ENCODE data around the gene NAP1L4.

Gene NAP1L4

DNA sequence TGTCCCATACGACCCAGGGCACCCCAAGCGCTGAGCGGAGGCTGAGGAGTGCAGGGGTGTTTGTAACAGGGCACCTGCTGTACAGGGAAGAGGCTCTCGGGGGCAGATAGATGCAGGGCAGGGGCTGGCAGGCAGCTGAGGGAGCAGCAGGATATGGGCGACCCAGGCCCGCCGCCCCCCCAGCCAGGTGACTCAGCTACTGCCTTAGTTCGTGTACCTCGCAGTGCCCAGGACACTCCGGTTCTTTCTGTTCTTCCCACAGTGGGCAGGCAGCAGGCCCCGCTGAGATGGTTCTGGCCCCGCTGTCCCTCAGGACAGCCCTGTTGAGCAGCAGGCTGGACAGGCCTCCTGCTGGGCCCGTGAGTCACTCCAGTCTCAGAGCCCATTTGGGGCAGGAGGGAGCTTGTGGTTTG lies 79.1 kb downstream of the NAP1L4 start:
- Histone ChIP-seq H3K9ac (ENCODE audit: low read length) (no peak overlapping the region), H3K9me3 (ENCODE audit: low read length) (no peaks in the 10 kb centered on the region), H3K36me3 (ENCODE audit: insufficient read depth, low read length) (no peaks in the 10 kb centered on the region), H3K27ac (ENCODE audit: low read depth, low read length, poor library complexity, severe bottlenecking) (no peak overlapping the region), H3K4me2 (ENCODE audit: low read length) (no peak overlapping the region), H3K4me3 (ENCODE audit: low read depth, low read length, poor library complexity, severe bottlenecking) (no peak overlapping the region), H2AFZ (ENCODE audit: low read length) (no peak overlapping the region), H3K27me3 (ENCODE audit: insufficient read depth, low read length) (peaks cover 10% of the 10 kb centered on the region; the same call in 1 of the 2 replicates), H4K20me1 (ENCODE audit: insufficient read depth, low read length) (no peaks in the 10 kb centered on the region), H3K9me2 (ENCODE audit: low read depth, low read length) (no peaks in the 10 kb centered on the region), H3K4me1 (ENCODE audit: insufficient read depth, low read length, severe bottlenecking) (no peaks in the 10 kb centered on the region), H3K79me2 (ENCODE audit: insufficient read depth, low read length) (no peaks in the 10 kb centered on the region), H3F3A (ENCODE audit: insufficient read depth, low read length) (no peaks in the 10 kb centered on the region)
- TF ChIP-seq, protein P1, sequence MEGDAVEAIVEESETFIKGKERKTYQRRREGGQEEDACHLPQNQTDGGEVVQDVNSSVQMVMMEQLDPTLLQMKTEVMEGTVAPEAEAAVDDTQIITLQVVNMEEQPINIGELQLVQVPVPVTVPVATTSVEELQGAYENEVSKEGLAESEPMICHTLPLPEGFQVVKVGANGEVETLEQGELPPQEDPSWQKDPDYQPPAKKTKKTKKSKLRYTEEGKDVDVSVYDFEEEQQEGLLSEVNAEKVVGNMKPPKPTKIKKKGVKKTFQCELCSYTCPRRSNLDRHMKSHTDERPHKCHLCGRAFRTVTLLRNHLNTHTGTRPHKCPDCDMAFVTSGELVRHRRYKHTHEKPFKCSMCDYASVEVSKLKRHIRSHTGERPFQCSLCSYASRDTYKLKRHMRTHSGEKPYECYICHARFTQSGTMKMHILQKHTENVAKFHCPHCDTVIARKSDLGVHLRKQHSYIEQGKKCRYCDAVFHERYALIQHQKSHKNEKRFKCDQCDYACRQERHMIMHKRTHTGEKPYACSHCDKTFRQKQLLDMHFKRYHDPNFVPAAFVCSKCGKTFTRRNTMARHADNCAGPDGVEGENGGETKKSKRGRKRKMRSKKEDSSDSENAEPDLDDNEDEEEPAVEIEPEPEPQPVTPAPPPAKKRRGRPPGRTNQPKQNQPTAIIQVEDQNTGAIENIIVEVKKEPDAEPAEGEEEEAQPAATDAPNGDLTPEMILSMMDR (IDR thresholded peaks at IDR 0.05; ENCODE audit: low read length): no peak
- TF ChIP-seq EZH2 (IDR thresholded peaks at IDR 0.05; ENCODE audit: borderline replicate concordance, low read length): no peak

DNA sequence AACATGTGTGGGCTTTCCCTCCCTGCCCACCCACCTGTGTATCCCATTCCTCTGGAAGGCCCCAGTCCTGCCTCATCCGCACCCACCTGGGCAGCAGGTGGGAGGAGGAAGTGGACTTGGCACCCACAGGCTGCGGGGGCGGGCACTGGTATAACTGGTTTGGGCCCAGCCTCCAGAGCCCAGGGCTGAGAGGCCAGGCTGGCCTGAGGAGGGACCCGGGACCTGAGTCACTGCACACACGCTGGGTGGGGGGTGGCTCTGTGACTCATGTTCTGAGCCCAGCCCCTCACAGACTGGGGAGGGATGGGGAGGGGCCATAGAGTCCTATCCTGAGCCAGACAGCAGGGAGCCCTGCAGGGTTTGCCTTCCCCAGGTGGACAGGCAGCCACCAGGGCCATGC lies 79.6 kb downstream of the NAP1L4 start:
- Histone ChIP-seq H3F3A (ENCODE audit: insufficient read depth, low read length) (no peaks in the 10 kb centered on the region), H3K9me3 (ENCODE audit: low read length) (no peaks in the 10 kb centered on the region), H3K9me2 (ENCODE audit: low read depth, low read length) (no peaks in the 10 kb centered on the region), H3K4me2 (ENCODE audit: low read length) (no peak overlapping the region), H3K36me3 (ENCODE audit: insufficient read depth, low read length) (no peaks in the 10 kb centered on the region), H3K27me3 (ENCODE audit: insufficient read depth, low read length) (peaks cover 10% of the 10 kb centered on the region; the same call in 1 of the 2 replicates), H4K20me1 (ENCODE audit: insufficient read depth, low read length) (no peaks in the 10 kb centered on the region), H3K27ac (ENCODE audit: low read depth, low read length, poor library complexity, severe bottlenecking) (no peak overlapping the region), H3K79me2 (ENCODE audit: insufficient read depth, low read length) (no peaks in the 10 kb centered on the region), H3K4me3 (ENCODE audit: low read depth, low read length, poor library complexity, severe bottlenecking) (no peak overlapping the region), H3K4me1 (ENCODE audit: insufficient read depth, low read length, severe bottlenecking) (no peaks in the 10 kb centered on the region), H3K9ac (ENCODE audit: low read length) (no peak overlapping the region), H2AFZ (ENCODE audit: low read length) (no peak overlapping the region)
- TF ChIP-seq EZH2 (IDR thresholded peaks at IDR 0.05; ENCODE audit: borderline replicate concordance, low read length): no peak
- TF ChIP-seq, protein P1 (IDR thresholded peaks at IDR 0.05; ENCODE audit: low read length): no peak

DNA sequence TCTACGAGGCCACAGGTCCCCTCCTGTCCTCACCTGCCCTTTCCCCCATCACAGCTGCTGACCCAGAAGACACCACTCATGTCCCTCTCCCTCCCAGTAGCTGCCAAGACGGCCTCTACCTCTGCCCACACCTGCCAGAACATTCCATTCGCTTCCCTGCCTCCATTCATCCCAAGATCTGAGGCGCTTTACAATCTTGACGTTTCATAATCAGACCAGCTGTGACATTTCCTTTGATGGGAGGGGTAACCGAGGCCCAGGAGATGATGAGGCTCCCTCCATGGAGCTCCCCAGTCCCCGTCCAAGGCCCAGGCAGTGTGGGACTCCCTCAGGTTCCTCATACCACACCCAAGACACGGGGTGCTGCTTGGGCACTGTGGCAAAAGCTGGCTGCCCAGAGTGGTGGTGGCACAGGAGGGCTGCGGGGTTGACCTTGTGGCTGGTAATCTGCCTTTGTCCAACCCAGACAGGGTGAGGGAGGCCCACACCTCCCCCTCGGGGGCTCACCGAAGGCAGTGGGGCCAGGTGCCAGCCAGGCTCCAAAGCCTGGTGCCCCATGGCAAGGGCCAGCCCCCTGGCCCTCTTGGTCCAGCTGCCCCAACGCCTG lies 80.2 kb downstream of the NAP1L4 start:
- no peak overlapping the region for H3K9ac ChIP-seq (ENCODE audit: low read length)
- no peak overlapping the region for H3K4me2 ChIP-seq (ENCODE audit: low read length)
- no peaks in the 10 kb centered on the region for H3K36me3 ChIP-seq (ENCODE audit: insufficient read depth, low read length)
- TF ChIP-seq, protein P1 (IDR thresholded peaks at IDR 0.05; ENCODE audit: low read length): no peak
- no peak for TF ChIP-seq EZH2 (IDR thresholded peaks at IDR 0.05; ENCODE audit: borderline replicate concordance, low read length)
- no peaks in the 10 kb centered on the region for H3K9me3 ChIP-seq (ENCODE audit: low read length)
- H3K9me2 ChIP-seq (ENCODE audit: low read depth, low read length): no peaks in the 10 kb centered on the region
- no peaks in the 10 kb centered on the region for H3K4me1 ChIP-seq (ENCODE audit: insufficient read depth, low read length, severe bottlenecking)
- H3K27ac ChIP-seq (ENCODE audit: low read depth, low read length, poor library complexity, severe bottlenecking): no peak overlapping the region
- no peak overlapping the region for H3K4me3 ChIP-seq (ENCODE audit: low read depth, low read length, poor library complexity, severe bottlenecking)
- no peaks in the 10 kb centered on the region for H3F3A ChIP-seq (ENCODE audit: insufficient read depth, low read length)
- H3K79me2 ChIP-seq (ENCODE audit: insufficient read depth, low read length): no peaks in the 10 kb centered on the region
- H4K20me1 ChIP-seq (ENCODE audit: insufficient read depth, low read length): no peaks in the 10 kb centered on the region
- H3K27me3 ChIP-seq (ENCODE audit: insufficient read depth, low read length): peaks cover 10% of the 10 kb centered on the region; the same call in 1 of the 2 replicates
- no peak overlapping the region for H2AFZ ChIP-seq (ENCODE audit: low read length)

All from OCI-LY1 (cell line).